ENCODE measurements around the gene ANHX. TPM values are rescaled to one million over a fixed set of nuclear protein-coding genes. Genes with fewer than 3 reads are reported as not detected.

Gene ANHX
- total and polyA plus RNA-seq, 2 of the 8 experiments (the other 6 are each of a cell fraction or from before 2014, with no cell fraction given) = not detected

- Histone ChIP-seq H3K79me2 (ENCODE audit: control insufficient read depth in 1 of 2, insufficient read depth in 2 of 2, low read length in 2 of 2) (no peaks in the 10 kb centered on the region), H3K79me1 (ENCODE audit: low read depth, low read length) (no peaks in the 10 kb centered on the region), H4K20me1 (replicated peaks in 1 of 2; ENCODE audit: control insufficient read depth in 1 of 2, insufficient read depth in 2 of 2, low read length in 2 of 2) (no peaks in the 10 kb centered on the region), H2BK120ac (replicated peaks; ENCODE audit: low read depth, low read length) (no peak overlapping the region), H3K4me2 (ENCODE audit: insufficient read depth in 1 of 2, low read depth in 2 of 2, low read length in 2 of 2) (no peak overlapping the region), H2AK5ac (ENCODE audit: low read depth, low read length) (no peak overlapping the region), H3K27ac (ENCODE audit: low read depth, low read length) (no peak overlapping the region), H3K4me1 (replicated peaks in 1 of 4; ENCODE audit: control insufficient read depth in 3 of 4, insufficient read depth in 4 of 4, low read length in 3 of 4) (no peaks in the 10 kb centered on the region), H4K91ac (replicated peaks; ENCODE audit: insufficient read length, low read length) (no peak overlapping the region), H3K14ac (ENCODE audit: insufficient read length) (no peak overlapping the region), H4K5ac (ENCODE audit: insufficient read length, low read depth, low read length) (no peak overlapping the region), H3K27me3 (replicated peaks in 1 of 4; ENCODE audit: control insufficient read depth in 3 of 4, extremely low read depth in 1 of 4, insufficient read depth in 3 of 4, low read length in 3 of 4) (no peaks in the 10 kb centered on the region), H4K8ac (ENCODE audit: extremely low read depth, insufficient read depth, low read length) (no peak overlapping the region), H3K23ac (ENCODE audit: insufficient read length) (no peak overlapping the region), H2AFZ (ENCODE audit: low read length) (no peak overlapping the region), H3K36me3 (ENCODE audit: control insufficient read depth in 2 of 4, insufficient read depth in 4 of 4, low read length in 3 of 4) (no peaks in the 10 kb centered on the region), H3K4me3 (ENCODE audit: extremely low read depth in 1 of 4, insufficient read depth in 2 of 4, low read depth in 3 of 4, low read length in 4 of 4) (no peak overlapping the region), H3K9me3 (ENCODE audit: insufficient read depth in 2 of 2, low read depth in 1 of 2, low read length in 1 of 2) (peaks cover 76 to 85% of the 10 kb centered on the region in 2 experiments), H2BK15ac (ENCODE audit: low read length) (no peak overlapping the region), H2BK12ac (ENCODE audit: low read depth, low read length) (no peak overlapping the region), H2BK20ac (ENCODE audit: low read length) (no peak overlapping the region), H3K56ac (replicated peaks; ENCODE audit: insufficient read length, low read depth, low read length) (no peak overlapping the region), H3K23me2 (ENCODE audit: low read depth, low read length) (no peaks in the 10 kb centered on the region), H2BK5ac (ENCODE audit: low read depth, low read length) (no peak overlapping the region), H3K9ac (replicated peaks in 1 of 4; ENCODE audit: extremely low read depth in 1 of 4, low read depth in 3 of 4, low read length in 3 of 4) (no peak overlapping the region), H3K4ac (replicated peaks; ENCODE audit: insufficient read length, low read depth, low read length) (no peak overlapping the region), H3K18ac (ENCODE audit: extremely low read depth, low read length) (no peak overlapping the region)
- FAIRE-seq (no peak), DNase-seq (ENCODE audit: low read depth in 1 of 2, low spot score in 2 of 2) (no peak)
- ChIA-PET POLR2A (ENCODE audit: partially characterized antibody) (no interaction called here), CTCF (ENCODE audit: partially characterized antibody) (no interaction called here)
- 82% methylated on average over 8 of the region's 8 CpGs; no CpG with 5 or more reads in 1 of the 2 experiments for WGBS, 2 experiments (ENCODE audit: extremely low coverage in 1 of 2, insufficient coverage in 1 of 2, insufficient read length in 1 of 2, insufficient replicate concordance in 2 of 2, low coverage in 1 of 2, low lambda C conversion rate in 2 of 2, missing lambda C conversion rate in 1 of 2)
- TF ChIP-seq MAFK (IDR thresholded peaks at IDR 0.05; ENCODE audit: low read depth, low read length) (no peak), NRF1 (IDR thresholded peaks at IDR 0.05; ENCODE audit: low read depth, low read length) (no peak), JUN (IDR thresholded peaks at IDR 0.05; ENCODE audit: low read depth, low read length) (no peak), KDM1A (IDR thresholded peaks at IDR 0.05; ENCODE audit: borderline replicate concordance, low read length) (no peak), POU5F1 (IDR thresholded peaks at IDR 0.05; ENCODE audit: low read depth, low read length) (no peak), PHF8 (conservative IDR thresholded peaks at IDR 0.05; ENCODE audit: low read depth, low read length) (no peak), POLR2AphosphoS5 (IDR thresholded peaks at IDR 0.05; ENCODE audit: low read depth, low read length) (no peak), SRF (IDR thresholded peaks at IDR 0.05; ENCODE audit: low read depth, low read length) (no peak), RBBP5 (IDR thresholded peaks at IDR 0.05; ENCODE audit: borderline replicate concordance, low read depth, low read length) (no peak), HDAC2 (IDR thresholded peaks at IDR 0.05; ENCODE audit: borderline replicate concordance in 1 of 2, low read depth in 2 of 2, low read length in 2 of 2) (no peak), ATF3 (IDR thresholded peaks at IDR 0.05; ENCODE audit: insufficient read depth, low read depth, low read length) (no peak), EZH2 (IDR thresholded peaks at IDR 0.05; ENCODE audit: low read depth, low read length, severe bottlenecking) (no peak)
These were observed 9.0 kb downstream of the ANHX start for GRCh38 chr12:133226690-133227089.

All from H1 (cell line).